ENCODE data around the gene AP5S1. TPM values are rescaled to one million over a fixed set of nuclear protein-coding genes. Genes with fewer than 3 reads are reported as not detected.

Gene AP5S1
- total and polyA plus RNA-seq, 9 of the 15 experiments (the other 6 are each of a cell fraction or from before 2014, with no cell fraction given), result 2.6 to 8.8 (median 4.4) TPM

GRCh38 chr20:3814928-3815495 lies 5.3 kb upstream of the AP5S1 start:
- H3K27ac ChIP-seq (ENCODE audit: extremely low read depth, low read depth, low read length), result no peak overlapping the region
- no peak overlapping the region for H3K9ac ChIP-seq (ENCODE audit: insufficient read depth in 1 of 2, low read depth in 2 of 2, low read length in 2 of 2)
- no peak for TF ChIP-seq PYGO2 (tag; IDR thresholded peaks at IDR 0.05)
- no peak for TF ChIP-seq ZNF431 (CRISPR knock-in tag; IDR thresholded peaks at IDR 0.05)
- no peak for TF ChIP-seq KDM5B (IDR thresholded peaks at IDR 0.05; ENCODE audit: insufficient replicate concordance, low read depth, low read length)
- TF ChIP-seq TEAD2 (tag; IDR thresholded peaks at IDR 0.05), result no peak
- TF ChIP-seq PRDM10 (IDR thresholded peaks at IDR 0.05; ENCODE audit: partially characterized antibody), result peak; percentile 69
- TF ChIP-seq, protein P1, sequence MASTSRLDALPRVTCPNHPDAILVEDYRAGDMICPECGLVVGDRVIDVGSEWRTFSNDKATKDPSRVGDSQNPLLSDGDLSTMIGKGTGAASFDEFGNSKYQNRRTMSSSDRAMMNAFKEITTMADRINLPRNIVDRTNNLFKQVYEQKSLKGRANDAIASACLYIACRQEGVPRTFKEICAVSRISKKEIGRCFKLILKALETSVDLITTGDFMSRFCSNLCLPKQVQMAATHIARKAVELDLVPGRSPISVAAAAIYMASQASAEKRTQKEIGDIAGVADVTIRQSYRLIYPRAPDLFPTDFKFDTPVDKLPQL (IDR thresholded peaks at IDR 0.05; ENCODE audit: extremely low read depth, insufficient read length), result no peak
- no peak for TF ChIP-seq ZNF165 (CRISPR knock-in tag; IDR thresholded peaks at IDR 0.05; ENCODE audit: borderline replicate concordance)
- TF ChIP-seq TSC22D4 (tag; IDR thresholded peaks at IDR 0.05), result no peak
- TF ChIP-seq MTA2 (IDR thresholded peaks at IDR 0.05; ENCODE audit: low read depth), result no peak
- H3K36me3 ChIP-seq (ENCODE audit: control insufficient read depth, insufficient read depth, low read length), result no peaks in the 10 kb centered on the region
- intact Hi-C loops (cut with micrococcal nuclease) (no loop called here), in situ Hi-C loops (cut with MboI) (no loop called here)
- no peak for FAIRE-seq
- H3K79me2 ChIP-seq (ENCODE audit: control insufficient read depth, insufficient read depth, low read length), result no peaks in the 10 kb centered on the region
- H3K4me1 ChIP-seq (replicated peaks in 1 of 2; ENCODE audit: control insufficient read depth in 2 of 2, insufficient read depth in 2 of 2, low read length in 2 of 2), result peaks cover 27 to 28% of the 10 kb centered on the region in 2 experiments
- H3K4me2 ChIP-seq (ENCODE audit: insufficient read depth, low read length), result no peak overlapping the region
- H3K9me3 ChIP-seq (replicated peaks; ENCODE audit: control insufficient read depth, insufficient read depth, low read depth, low read length), result no peaks in the 10 kb centered on the region
- ChIA-PET CTCF (ENCODE audit: low intra/inter-chr PET ratio) (no interaction called here), POLR2A (interaction anchor here (0.6 to 0.7 kb wide), 2 partner anchors 40 to 52 kb away, joined by 3 read pairs; no protein-coding TSS in a partner anchor)
- ATAC-seq, result no peak
- H3K9me1 ChIP-seq (ENCODE audit: control insufficient read depth, insufficient read depth, low read length), result no peaks in the 10 kb centered on the region
- 68% methylated on average over 6 of the region's 7 CpGs for WGBS (ENCODE audit: insufficient coverage, low coverage, missing lambda C conversion rate)
- peak in 1 of 4 experiments; percentile 1 for DNase-seq (ENCODE audit: extremely low read depth in 1 of 4, low spot score in 3 of 4)
- no peak overlapping the region for H3K4me3 ChIP-seq
- no peaks in the 10 kb centered on the region for H3K27me3 ChIP-seq (ENCODE audit: control insufficient read depth in 2 of 2, insufficient read depth in 2 of 2, low read length in 2 of 2)
- no peak overlapping the region for H2AFZ ChIP-seq (ENCODE audit: low read depth, low read length)
- BruUV-seq (replicated peaks), result no TSS peak
- H4K20me1 ChIP-seq (replicated peaks; ENCODE audit: control insufficient read depth, insufficient read depth, low read length), result no peaks in the 10 kb centered on the region

All from K562 (cell line).